Neural cell (in vitro differentiated cells): ENCODE results near the gene MSI2.

Experiments
- CTCF ChIP-seq: fragments of 450-650 bp; IDR thresholded peaks from 2 replicates; pipeline ENCODE4 v1.5.1; 2014; ENCODE audit warnings: antibody characterized with exemption, mild to moderate bottlenecking, moderate library complexity; ENCODE audit not compliant: poor library complexity, severe bottlenecking
- EP300 ChIP-seq: fragments of 450-650 bp; conservative IDR thresholded peaks from 2 replicates; pipeline ENCODE4 v1.6.1; 2014; ENCODE audit warnings: antibody characterized with exemption, mild to moderate bottlenecking, moderate library complexity; ENCODE audit not compliant: poor library complexity, severe bottlenecking
- EZH2 ChIP-seq: fragments of 200-600, 300-800 bp; shearing (Covaris generic), sonication (generic); IDR thresholded peaks from 2 replicates; pipeline ENCODE4 v1.6.1; 2014; ENCODE audit warnings: antibody characterized with exemption, low read length, borderline replicate concordance, mild to moderate bottlenecking; ENCODE audit not compliant: insufficient read depth, poor library complexity, severe bottlenecking
- POLR2AphosphoS5 ChIP-seq: IDR thresholded peaks from 2 replicates; pipeline ENCODE4 v1.6.1; 2012
- RAD21 ChIP-seq: fragments of 450-650 bp; conservative IDR thresholded peaks from 2 replicates; pipeline ENCODE4 v1.6.1; 2014; ENCODE audit warnings: antibody characterized with exemption, mild to moderate bottlenecking, moderate library complexity

- TF ChIP-seq EZH2 (no peak), CTCF (no peak), EP300 (no peak), POLR2AphosphoS5 (no peak), RAD21 (no peak)
Measured at GRCh38 chr17:57251211-57251787, 5.0 kb upstream of the MSI2 start.
